Left ventricle myocardium superior (tissue), 1 donor: ENCODE measurements around the gene MYL5. TPM values are rescaled to one million over a fixed set of nuclear protein-coding genes. Genes with fewer than 3 reads are reported as not detected.

Experiments used
- ATAC-seq: fragments of 200-7000 bp; cut with Tn5 transposase; one replicate; pipeline ENCODE4 v1.9.1; 2020; ENCODE audit warnings: mild to moderate bottlenecking, moderate library complexity
- DNase-seq: peaks from one replicate; pipeline ENCODE4 v3.0.0-alpha.2; 2020
- intact Hi-C: fragments of 100-400 bp; cut with micrococcal nuclease; formaldehyde crosslinking; loops from one replicate; pipeline ENCODE4 v1.11.0; 2022
- total RNA-seq: library from RNA; stranded (reverse); fragmentation: NEBNext Ultra II Directional; extraction: Animal tissue kit (Norgen Biotek cat#: 25700); gene quantifications from one replicate; pipeline ENCODE4 v1.2.1, GENCODE V29; 2021
- donor health status: DM: no; HTN: yes; CAD: no; lungs with severe emphysema.

The MYL5 gene
- total RNA-seq, 1 donor from 2014 or later = 2.7 TPM

DNA sequence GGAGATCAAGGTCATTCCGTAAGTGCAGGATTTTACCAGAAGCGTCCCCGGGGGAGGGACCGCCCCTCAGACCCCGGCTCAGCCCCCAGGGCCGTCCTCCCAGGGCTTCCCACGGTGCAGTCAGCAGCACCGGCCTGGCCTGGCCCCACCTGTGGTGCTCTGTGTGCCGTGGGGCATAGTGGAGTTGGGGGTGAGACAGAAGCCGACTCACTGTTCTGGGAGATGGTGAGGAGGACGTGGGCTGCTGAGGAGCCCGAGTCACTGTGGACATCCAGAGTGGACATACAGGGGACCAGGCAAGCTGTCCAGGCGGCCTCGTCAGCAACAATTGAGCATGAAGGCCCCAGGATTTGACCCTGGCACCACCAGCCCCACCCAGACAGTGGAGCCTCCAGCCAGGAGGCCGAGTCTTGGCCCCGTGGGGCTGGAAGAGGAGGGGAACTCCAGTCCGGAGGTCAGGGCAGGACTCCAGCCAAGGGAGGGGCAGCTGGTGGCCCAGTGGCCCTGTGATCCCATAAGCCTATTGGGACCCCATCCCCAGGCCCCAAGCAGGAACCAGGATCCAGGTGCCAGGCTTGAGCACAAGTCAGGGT is 19.4 kb upstream of the MYL5 start:
- DNase-seq (peak; percentile 21), ATAC-seq (no peak)
- intact Hi-C loops = no loop called here

- DNase-seq (peak; percentile 13), ATAC-seq (no peak)
- intact Hi-C loops = no loop called here
Measured at GRCh38 chr4:655464-656151, 18.7 kb upstream of the MYL5 start.

DNA sequence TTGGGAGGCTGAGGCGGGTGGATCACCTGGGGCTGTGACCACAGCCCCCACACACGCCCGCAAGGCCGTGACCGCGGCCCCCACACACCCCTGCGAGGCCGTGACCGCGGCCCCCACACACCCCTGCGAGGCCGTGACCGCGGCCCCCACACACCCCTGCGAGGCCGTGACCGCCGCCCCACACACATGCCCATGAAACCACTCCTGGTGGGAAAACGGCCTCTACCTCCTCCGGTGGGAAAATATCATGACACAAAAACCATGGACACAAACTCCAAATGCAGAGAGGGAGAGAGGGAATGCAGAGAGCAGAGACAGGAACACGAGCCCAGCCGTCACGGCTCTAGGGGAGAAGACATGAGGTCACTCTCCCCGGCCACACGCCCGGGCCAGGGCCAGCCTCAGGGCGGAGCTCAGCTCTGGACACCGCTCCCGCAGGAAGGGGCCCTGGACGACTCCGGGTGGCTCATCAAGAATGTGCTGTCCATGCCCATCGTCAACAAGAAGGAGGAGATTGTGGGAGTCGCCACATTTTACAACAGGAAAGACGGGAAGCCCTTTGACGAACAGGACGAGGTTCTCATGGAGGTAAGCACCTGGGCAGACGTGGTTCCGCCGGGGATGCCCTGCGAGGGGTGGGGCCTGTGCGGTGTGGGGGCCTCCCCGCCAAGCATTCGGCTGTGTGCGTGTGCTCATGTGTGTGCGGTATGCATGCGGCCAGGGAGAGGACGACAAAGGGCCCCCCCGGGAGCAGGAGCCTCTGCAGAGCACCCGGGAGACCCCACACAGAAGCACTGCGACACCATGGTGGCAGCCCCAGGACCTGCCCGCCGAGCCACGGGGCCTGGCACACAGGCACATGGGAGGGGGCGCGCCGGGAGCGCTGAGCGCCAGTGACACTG is 17.7 kb upstream of the MYL5 start:
- peak; percentile 30 for DNase-seq

DNA sequence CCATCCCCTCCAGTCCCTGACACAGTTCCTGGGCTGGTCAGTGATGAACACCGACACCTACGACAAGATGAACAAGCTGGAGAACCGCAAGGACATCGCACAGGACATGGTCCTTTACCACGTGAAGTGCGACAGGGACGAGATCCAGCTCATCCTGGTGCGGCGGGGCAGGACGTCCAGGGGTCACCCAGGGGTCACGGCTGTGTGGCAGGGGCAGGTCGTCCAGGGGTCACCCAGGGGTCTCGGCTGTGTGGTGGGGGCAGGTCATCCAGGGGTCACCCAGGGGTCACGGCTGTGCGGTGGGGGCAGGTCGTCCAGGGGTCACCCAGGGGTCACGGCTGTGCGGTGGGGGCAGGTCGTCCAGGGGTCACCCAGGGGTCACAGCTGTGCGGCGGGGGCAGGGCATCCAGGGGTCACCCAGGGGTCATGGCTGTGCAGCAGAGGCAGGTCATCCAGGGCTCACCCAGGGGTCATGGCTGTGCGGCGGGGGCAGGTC is 17.0 kb upstream of the MYL5 start:
- intact Hi-C loops = no loop called here
- DNase-seq (no peak), ATAC-seq (no peak)

More for the DNA sequence above, 17.7 kb upstream of the MYL5 start:
- intact Hi-C loops = no loop called here
- no peak for ATAC-seq

GRCh38 chr4:657834-658667 is 16.3 kb upstream of the MYL5 start:
- DNase-seq = no peak
- ATAC-seq = no peak
- intact Hi-C loops = no loop called here

DNA sequence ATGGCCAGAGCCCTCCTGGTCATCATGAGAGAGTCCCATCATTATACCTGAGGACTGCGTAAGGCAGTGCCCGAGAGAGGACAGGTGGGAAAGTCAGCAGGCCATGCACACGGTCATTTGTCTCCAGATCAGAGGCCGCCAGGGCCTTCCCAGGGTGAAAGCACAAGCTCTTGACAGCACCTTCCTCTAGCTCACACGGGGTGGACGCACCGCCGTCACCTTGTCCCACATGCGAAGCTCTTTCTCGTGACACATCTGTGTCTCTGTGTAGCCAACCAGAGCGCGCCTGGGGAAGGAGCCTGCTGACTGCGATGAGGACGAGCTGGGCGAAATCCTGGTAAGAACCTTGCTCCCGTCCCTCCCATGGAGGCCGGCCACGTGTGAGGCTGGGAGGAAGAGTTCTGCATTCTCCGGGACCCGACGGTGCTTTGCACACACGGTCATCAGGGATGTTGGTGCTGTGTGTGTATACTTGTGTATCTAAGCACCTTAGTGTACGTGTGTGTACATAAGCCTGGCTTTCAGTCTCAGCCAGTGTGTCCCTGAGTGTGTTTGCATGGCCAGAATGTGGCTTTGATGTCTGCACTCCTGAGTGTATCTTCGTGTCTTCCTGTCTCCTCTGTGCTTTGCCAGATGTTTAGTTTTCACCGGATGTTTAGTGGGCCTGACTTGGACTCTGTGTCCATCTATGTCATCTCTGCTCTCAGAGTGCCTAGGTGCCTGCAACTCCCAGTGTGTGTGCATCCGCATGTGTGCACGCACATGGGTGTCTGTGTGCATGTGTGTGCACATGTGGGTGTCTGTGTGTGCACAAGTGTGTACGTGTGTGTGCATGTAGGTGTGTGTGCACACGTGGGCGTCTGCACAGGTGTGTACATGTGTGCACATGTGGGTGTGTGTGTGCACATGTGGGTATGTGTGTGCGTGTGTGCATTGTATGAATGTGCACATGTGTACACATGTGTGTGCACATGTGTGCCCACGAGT is 15.4 kb upstream of the MYL5 start:
- DNase-seq (no peak), ATAC-seq (no peak)
- intact Hi-C loops = no loop called here

- ATAC-seq (no peak), DNase-seq (no peak)
- intact Hi-C loops = no loop called here
Measured at GRCh38 chr4:659851-660250, 14.5 kb upstream of the MYL5 start.

GRCh38 chr4:660401-660800 is 13.9 kb upstream of the MYL5 start:
- DNase-seq (no peak), ATAC-seq (no peak)
- intact Hi-C loops = no loop called here

- no peak for DNase-seq
- no peak for ATAC-seq
- intact Hi-C loops = no loop called here
Measured at GRCh38 chr4:661231-661630, 13.1 kb upstream of the MYL5 start.

- no peak for ATAC-seq
- intact Hi-C loops = no loop called here
- DNase-seq = no peak
Measured at GRCh38 chr4:661881-662761, 12.2 kb upstream of the MYL5 start.

- no peak for DNase-seq
- ATAC-seq = no peak
- intact Hi-C loops = no loop called here
Measured at GRCh38 chr4:663046-663437, 11.3 kb upstream of the MYL5 start.

GRCh38 chr4:663438-664428 is 10.6 kb upstream of the MYL5 start:
- DNase-seq = peak; percentile 78
- intact Hi-C loops = no loop called here
- ATAC-seq = peak; percentile 62

GRCh38 chr4:664713-665231 is 9.6 kb upstream of the MYL5 start:
- intact Hi-C loops = no loop called here
- no peak for ATAC-seq
- peak; percentile 24 for DNase-seq

GRCh38 chr4:665381-665750 is 9.0 kb upstream of the MYL5 start:
- no peak for ATAC-seq
- intact Hi-C loops = no loop called here
- DNase-seq = peak; percentile 15

DNA sequence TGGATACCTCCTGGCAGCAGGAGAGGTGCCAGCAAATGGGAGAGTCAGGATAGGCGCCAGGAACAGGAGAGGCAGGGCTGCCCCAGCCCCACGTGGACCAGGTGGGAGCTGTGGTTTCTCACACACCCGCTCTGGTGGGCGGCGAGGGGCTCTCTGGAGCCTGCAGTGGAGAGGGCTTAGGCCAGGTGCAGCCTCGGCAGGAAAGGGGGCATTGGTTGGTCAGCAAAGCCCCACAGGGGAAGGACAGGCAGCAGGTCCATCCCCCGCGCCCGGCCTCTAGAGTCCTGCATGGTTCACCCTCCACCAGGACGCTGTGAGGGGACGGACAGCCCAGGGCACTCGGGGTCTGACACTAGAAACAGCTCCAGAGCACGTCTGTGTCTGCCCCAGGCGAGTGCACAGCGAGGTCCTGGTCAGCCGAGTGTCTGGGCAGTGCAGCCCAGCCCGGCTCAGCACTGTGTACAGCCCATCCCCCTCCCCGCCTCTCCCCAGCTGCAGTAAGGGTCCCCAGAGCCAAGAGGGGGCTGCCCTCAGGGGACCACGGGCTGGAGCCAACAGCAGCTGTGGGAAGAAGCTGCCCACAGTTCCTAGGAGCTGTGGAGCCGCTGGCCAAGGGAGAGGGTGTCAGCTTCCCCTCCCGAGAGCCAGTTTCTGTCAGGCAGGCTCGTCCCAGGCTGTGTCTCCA is 8.4 kb upstream of the MYL5 start:
- intact Hi-C loops = no loop called here
- DNase-seq (peak; percentile 25), ATAC-seq (no peak)
